OCI-LY7 (cell line): Measurements from ENCODE around the gene MEAF6.

Experiments used
- EZH2phosphoT487 ChIP-seq: fragments of 200-600 bp; sonication (generic); IDR thresholded peaks from 2 replicates; pipeline ENCODE4 v1.6.1; 2018; ENCODE audit warnings: low read depth, borderline replicate concordance, mild to moderate bottlenecking, mixed run types, antibody characterized with exemption, low read length, moderate library complexity, mixed read lengths
- TF ChIP-seq, protein P1 (sequence below): fragments of 200-600 bp; sonication (generic); conservative IDR thresholded peaks from 2 replicates; pipeline ENCODE4 v1.5.1; 2014; ENCODE audit warnings: mild to moderate bottlenecking, antibody characterized with exemption, low read length, moderate library complexity, mixed read lengths

DNA sequence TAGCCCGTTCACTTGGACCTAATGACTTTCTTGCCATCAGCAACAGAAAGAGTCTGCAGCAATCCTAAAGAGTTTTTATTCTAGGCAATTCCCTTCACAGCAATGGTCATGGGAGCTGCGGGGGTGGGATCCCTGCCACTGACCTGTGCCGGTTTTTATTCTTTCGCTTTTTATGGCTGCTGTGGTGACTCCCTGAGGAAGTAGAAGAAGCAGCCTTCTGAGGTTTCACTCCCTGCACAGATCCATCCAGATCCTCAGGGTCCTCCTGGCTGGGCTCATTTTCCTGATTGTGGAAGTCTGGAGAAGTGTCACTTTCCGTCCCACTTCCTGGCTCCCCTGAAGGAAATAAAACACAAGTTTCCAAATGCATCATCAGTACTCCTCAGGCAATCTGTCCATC is 12.9 kb downstream of the MEAF6 start:
- TF ChIP-seq, protein P1, sequence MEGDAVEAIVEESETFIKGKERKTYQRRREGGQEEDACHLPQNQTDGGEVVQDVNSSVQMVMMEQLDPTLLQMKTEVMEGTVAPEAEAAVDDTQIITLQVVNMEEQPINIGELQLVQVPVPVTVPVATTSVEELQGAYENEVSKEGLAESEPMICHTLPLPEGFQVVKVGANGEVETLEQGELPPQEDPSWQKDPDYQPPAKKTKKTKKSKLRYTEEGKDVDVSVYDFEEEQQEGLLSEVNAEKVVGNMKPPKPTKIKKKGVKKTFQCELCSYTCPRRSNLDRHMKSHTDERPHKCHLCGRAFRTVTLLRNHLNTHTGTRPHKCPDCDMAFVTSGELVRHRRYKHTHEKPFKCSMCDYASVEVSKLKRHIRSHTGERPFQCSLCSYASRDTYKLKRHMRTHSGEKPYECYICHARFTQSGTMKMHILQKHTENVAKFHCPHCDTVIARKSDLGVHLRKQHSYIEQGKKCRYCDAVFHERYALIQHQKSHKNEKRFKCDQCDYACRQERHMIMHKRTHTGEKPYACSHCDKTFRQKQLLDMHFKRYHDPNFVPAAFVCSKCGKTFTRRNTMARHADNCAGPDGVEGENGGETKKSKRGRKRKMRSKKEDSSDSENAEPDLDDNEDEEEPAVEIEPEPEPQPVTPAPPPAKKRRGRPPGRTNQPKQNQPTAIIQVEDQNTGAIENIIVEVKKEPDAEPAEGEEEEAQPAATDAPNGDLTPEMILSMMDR, result no peak
- no peak for TF ChIP-seq EZH2phosphoT487
